Measurements from ENCODE around the gene CHRNA9. TPM values are rescaled to one million over a fixed set of nuclear protein-coding genes. Genes with fewer than 3 reads are reported as not detected.
"Not testable (repeated sequence)": the region's sequence is repeated elsewhere in the genome, so short reads cannot be mapped to it uniquely, and the experiment has no call there.

Gene CHRNA9
- polyA plus RNA-seq (ENCODE audit: insufficient read length in 4 of 4) = 1 to 10 TPM in 2 of 4 donors, under 1 TPM in 2; 0.76 to 1.6 (median 0.98) TPM

- DNase-seq (ENCODE audit: low read depth in 4 of 4, low spot score in 2 of 4) = no peak
These were observed at the start of gene CHRNA9 for GRCh38 chr4:40334591-40335524. TSS of gene CHRNA9 (plus strand) at chr4:40335333. CDS start at chr4:40335468, 135 bp downstream.

GRCh38 chr4:40285692-40286091 is 49.4 kb upstream of the CHRNA9 start:
- no peak for DNase-seq (ENCODE audit: low read depth in 4 of 4, low spot score in 2 of 4)

GRCh38 chr4:40288566-40288965 is 46.6 kb upstream of the CHRNA9 start:
- no peak for DNase-seq (ENCODE audit: low read depth in 4 of 4, low spot score in 2 of 4)

- DNase-seq (ENCODE audit: low read depth in 4 of 4, low spot score in 2 of 4) = no peak
These were observed 45.6 kb upstream of the CHRNA9 start for GRCh38 chr4:40289366-40290188.

GRCh38 chr4:40290611-40291186 is 44.4 kb upstream of the CHRNA9 start:
- not testable (repeated sequence) for DNase-seq (ENCODE audit: low read depth in 4 of 4, low spot score in 2 of 4)

- DNase-seq (ENCODE audit: low read depth in 4 of 4, low spot score in 2 of 4) = no peak
These were observed 42.8 kb upstream of the CHRNA9 start for GRCh38 chr4:40292313-40292759.

- DNase-seq (ENCODE audit: low read depth in 4 of 4, low spot score in 2 of 4) = no peak
These were observed 40.8 kb upstream of the CHRNA9 start for GRCh38 chr4:40294339-40294738.

- DNase-seq (ENCODE audit: low read depth in 4 of 4, low spot score in 2 of 4) = not testable (repeated sequence)
These were observed 40.1 kb upstream of the CHRNA9 start for GRCh38 chr4:40295030-40295429.

- no peak for DNase-seq (ENCODE audit: low read depth in 4 of 4, low spot score in 2 of 4)
These were observed 39.6 kb upstream of the CHRNA9 start for GRCh38 chr4:40295572-40295971.

GRCh38 chr4:40299126-40299525 is 36.0 kb upstream of the CHRNA9 start:
- no peak for DNase-seq (ENCODE audit: low read depth in 4 of 4, low spot score in 2 of 4)

- no peak for DNase-seq (ENCODE audit: low read depth in 4 of 4, low spot score in 2 of 4)
These were observed 35.3 kb upstream of the CHRNA9 start for GRCh38 chr4:40299811-40300292.

- DNase-seq (ENCODE audit: low read depth in 4 of 4, low spot score in 2 of 4) = no peak
These were observed 34.6 kb upstream of the CHRNA9 start for GRCh38 chr4:40300371-40301162.

GRCh38 chr4:40301603-40302002 is 33.5 kb upstream of the CHRNA9 start:
- no peak for DNase-seq (ENCODE audit: low read depth in 4 of 4, low spot score in 2 of 4)

- no peak for DNase-seq (ENCODE audit: low read depth in 4 of 4, low spot score in 2 of 4)
These were observed 31.4 kb upstream of the CHRNA9 start for GRCh38 chr4:40303751-40304150.

GRCh38 chr4:40305328-40306170 is 29.6 kb upstream of the CHRNA9 start:
- no peak for DNase-seq (ENCODE audit: low read depth in 4 of 4, low spot score in 2 of 4)

- no peak for DNase-seq (ENCODE audit: low read depth in 4 of 4, low spot score in 2 of 4)
These were observed 28.9 kb upstream of the CHRNA9 start for GRCh38 chr4:40306226-40306625.

- DNase-seq (ENCODE audit: low read depth in 4 of 4, low spot score in 2 of 4) = no peak
These were observed 28.2 kb upstream of the CHRNA9 start for GRCh38 chr4:40306976-40307375.

- no peak for DNase-seq (ENCODE audit: low read depth in 4 of 4, low spot score in 2 of 4)
These were observed 27.3 kb upstream of the CHRNA9 start for GRCh38 chr4:40307627-40308497.

Data from left renal cortex interstitium (tissue), 4 donors.